IPS-15b (cell line): ENCODE measurements around the gene SOCS6.
A peak's percentile ranks its signal among the peaks of the same experiment; 100 is the strongest.
"Not testable (repeated sequence)": the region's sequence is repeated elsewhere in the genome, so short reads cannot be mapped to it uniquely, and the experiment has no call there.

ENCODE experiments used
- H3K27me3 ChIP-seq: one replicate; pipeline ENCODE4 v1.6.1; 2013; ENCODE audit warnings: low read length; ENCODE audit not compliant: control insufficient read depth, insufficient read depth
- H3K36me3 ChIP-seq: one replicate; pipeline ENCODE4 v1.6.1; 2013; ENCODE audit warnings: low read length; ENCODE audit not compliant: control insufficient read depth, insufficient read depth
- H3K4me1 ChIP-seq: one replicate; pipeline ENCODE4 v1.6.1; 2013; ENCODE audit warnings: mild to moderate bottlenecking, low read length; ENCODE audit not compliant: control insufficient read depth, insufficient read depth
- H3K4me3 ChIP-seq: one replicate; pipeline ENCODE4 v1.5.1; 2013; ENCODE audit warnings: low read depth, low read length
- H3K9ac ChIP-seq: one replicate; pipeline ENCODE4 v1.6.1; 2013; ENCODE audit warnings: low read depth, mild to moderate bottlenecking, low read length
- H3K9me3 ChIP-seq: one replicate; pipeline ENCODE4 v1.6.1; 2013; ENCODE audit warnings: mild to moderate bottlenecking, low read length; ENCODE audit not compliant: control insufficient read depth, insufficient read depth

Gene SOCS6

GRCh38 chr18:70288851-70289328, at the start of gene SOCS6:
Gene SOCS6 (plus strand): TSS chr18:70289045. CDS start chr18:70324669, 35,624 bp downstream.
- Histone ChIP-seq H3K4me1 (peaks cover 5% of the 10 kb centered on the region), H3K36me3 (no peaks in the 10 kb centered on the region), H3K9ac (peak within 1 kb of the TSS; percentile 62), H3K27me3 (peaks cover 3% of the 10 kb centered on the region), H3K4me3 (peak within 1 kb of the TSS; percentile 73), H3K9me3 (no peaks in the 10 kb centered on the region)

- Histone ChIP-seq H3K36me3 (no peaks in the 10 kb centered on the region), H3K4me3 (no peak overlapping the region), H3K27me3 (no peaks in the 10 kb centered on the region), H3K4me1 (no peaks in the 10 kb centered on the region), H3K9me3 (no peaks in the 10 kb centered on the region), H3K9ac (no peak overlapping the region)
Observed at GRCh38 chr18:70243131-70243929, 45.5 kb upstream of the SOCS6 start.

- Histone ChIP-seq H3K36me3 (no peaks in the 10 kb centered on the region), H3K9me3 (no peaks in the 10 kb centered on the region), H3K9ac (no peak overlapping the region), H3K4me3 (no peak overlapping the region), H3K4me1 (no peaks in the 10 kb centered on the region), H3K27me3 (no peaks in the 10 kb centered on the region)
Observed at GRCh38 chr18:70246061-70246466, 42.8 kb upstream of the SOCS6 start.

GRCh38 chr18:70249118-70249517, 39.7 kb upstream of the SOCS6 start:
- no peaks in the 10 kb centered on the region for H3K4me1 ChIP-seq
- H3K9ac ChIP-seq = no peak overlapping the region
- no peak overlapping the region for H3K4me3 ChIP-seq
- no peaks in the 10 kb centered on the region for H3K36me3 ChIP-seq
- H3K27me3 ChIP-seq = no peaks in the 10 kb centered on the region
- H3K9me3 ChIP-seq = no peaks in the 10 kb centered on the region

GRCh38 chr18:70249861-70250260, 39.0 kb upstream of the SOCS6 start:
- H3K9ac ChIP-seq, H3K4me3 ChIP-seq, H3K27me3 ChIP-seq, H3K4me1 ChIP-seq, H3K9me3 ChIP-seq, H3K36me3 ChIP-seq: not testable (repeated sequence)

GRCh38 chr18:70250781-70251180, 38.1 kb upstream of the SOCS6 start:
- Histone ChIP-seq H3K9ac (no peak overlapping the region), H3K4me3 (no peak overlapping the region), H3K27me3 (no peaks in the 10 kb centered on the region), H3K4me1 (no peaks in the 10 kb centered on the region), H3K36me3 (no peaks in the 10 kb centered on the region), H3K9me3 (no peaks in the 10 kb centered on the region)

GRCh38 chr18:70256184-70256583, 32.7 kb upstream of the SOCS6 start:
- no peak overlapping the region for H3K4me3 ChIP-seq
- no peak overlapping the region for H3K9ac ChIP-seq

GRCh38 chr18:70256994-70257393, 31.9 kb upstream of the SOCS6 start:
- Histone ChIP-seq H3K9me3 (no peaks in the 10 kb centered on the region), H3K4me1 (no peaks in the 10 kb centered on the region), H3K4me3 (no peak overlapping the region), H3K36me3 (no peaks in the 10 kb centered on the region), H3K27me3 (no peaks in the 10 kb centered on the region), H3K9ac (no peak overlapping the region)

More at GRCh38 chr18:70256184-70256583, 32.7 kb upstream of the SOCS6 start:
- Histone ChIP-seq H3K27me3 (no peaks in the 10 kb centered on the region), H3K9me3 (no peaks in the 10 kb centered on the region), H3K4me1 (no peaks in the 10 kb centered on the region), H3K36me3 (no peaks in the 10 kb centered on the region)

GRCh38 chr18:70258243-70258642, 30.6 kb upstream of the SOCS6 start:
- H3K9ac ChIP-seq = no peak overlapping the region
- no peaks in the 10 kb centered on the region for H3K27me3 ChIP-seq
- H3K36me3 ChIP-seq = no peaks in the 10 kb centered on the region
- no peak overlapping the region for H3K4me3 ChIP-seq
- no peaks in the 10 kb centered on the region for H3K9me3 ChIP-seq
- H3K4me1 ChIP-seq = no peaks in the 10 kb centered on the region

GRCh38 chr18:70260683-70261082, 28.2 kb upstream of the SOCS6 start:
- H3K4me1 ChIP-seq = no peaks in the 10 kb centered on the region
- no peaks in the 10 kb centered on the region for H3K27me3 ChIP-seq
- H3K9me3 ChIP-seq = peaks cover 4% of the 10 kb centered on the region
- no peaks in the 10 kb centered on the region for H3K36me3 ChIP-seq
- H3K9ac ChIP-seq = no peak overlapping the region
- no peak overlapping the region for H3K4me3 ChIP-seq

GRCh38 chr18:70261141-70261788, 27.6 kb upstream of the SOCS6 start:
- H3K4me1 ChIP-seq = no peaks in the 10 kb centered on the region
- H3K9ac ChIP-seq = no peak overlapping the region
- H3K36me3 ChIP-seq = no peaks in the 10 kb centered on the region
- H3K4me3 ChIP-seq = no peak overlapping the region
- no peaks in the 10 kb centered on the region for H3K27me3 ChIP-seq
- H3K9me3 ChIP-seq = peaks cover 4% of the 10 kb centered on the region

GRCh38 chr18:70263336-70263735, 25.5 kb upstream of the SOCS6 start:
- no peaks in the 10 kb centered on the region for H3K27me3 ChIP-seq
- H3K36me3 ChIP-seq = no peaks in the 10 kb centered on the region
- H3K4me3 ChIP-seq = no peak overlapping the region

More at GRCh38 chr18:70263336-70263735, 25.5 kb upstream of the SOCS6 start:
- Histone ChIP-seq H3K9me3 (peaks cover 4% of the 10 kb centered on the region), H3K4me1 (no peaks in the 10 kb centered on the region), H3K9ac (no peak overlapping the region)
